ENCODE results near the gene LTF.
A peak's percentile ranks its signal among the peaks of the same experiment; 100 is the strongest.
"Not testable (repeated sequence)": the region's sequence is repeated elsewhere in the genome, so short reads cannot be mapped to it uniquely, and the experiment has no call there.

The LTF gene

GRCh38 chr3:46435081-46435726, 29.5 kb downstream of the LTF start:
- DNase-seq, result no peak

- DNase-seq, result no peak
Measured at GRCh38 chr3:46433841-46434240, 30.9 kb downstream of the LTF start.

GRCh38 chr3:46433118-46433517, 31.6 kb downstream of the LTF start:
- DNase-seq, result not testable (repeated sequence)

- DNase-seq, result not testable (repeated sequence)
Measured at GRCh38 chr3:46431905-46432304, 32.8 kb downstream of the LTF start.

- not testable (repeated sequence) for DNase-seq
Measured at GRCh38 chr3:46430879-46431278, 33.8 kb downstream of the LTF start.

- no peak for DNase-seq
Measured at GRCh38 chr3:46429671-46430070, 35.0 kb downstream of the LTF start.

GRCh38 chr3:46429250-46429649, 35.5 kb downstream of the LTF start:
- no peak for DNase-seq

GRCh38 chr3:46427916-46428833, 36.5 kb downstream of the LTF start:
- no peak for DNase-seq

- DNase-seq, result not testable (repeated sequence)
Measured at GRCh38 chr3:46427404-46427803, 37.3 kb downstream of the LTF start.

GRCh38 chr3:46426476-46426875, 38.2 kb downstream of the LTF start:
- not testable (repeated sequence) for DNase-seq

GRCh38 chr3:46423588-46423987, 41.1 kb downstream of the LTF start:
- peak; percentile 22 for DNase-seq

- no peak for DNase-seq
Measured at GRCh38 chr3:46422617-46423016, 42.1 kb downstream of the LTF start.

GRCh38 chr3:46420931-46421330, 43.8 kb downstream of the LTF start:
- DNase-seq, result no peak

GRCh38 chr3:46419816-46420215, 44.9 kb downstream of the LTF start:
- no peak for DNase-seq

GRCh38 chr3:46417841-46418611, 46.7 kb downstream of the LTF start:
- DNase-seq, result no peak

- no peak for DNase-seq
Measured at GRCh38 chr3:46416811-46417510, 47.7 kb downstream of the LTF start.

- DNase-seq, result no peak
Measured at GRCh38 chr3:46416125-46416810, 48.4 kb downstream of the LTF start.

GRCh38 chr3:46414739-46415138, 50.0 kb downstream of the LTF start:
- DNase-seq, result no peak

GRCh38 chr3:46413951-46414350, 50.8 kb downstream of the LTF start:
- no peak for DNase-seq

GRCh38 chr3:46412786-46413298, 51.9 kb downstream of the LTF start:
- no peak for DNase-seq

- DNase-seq, result no peak
Measured at GRCh38 chr3:46411271-46411670, 53.4 kb downstream of the LTF start.

- DNase-seq, result no peak
Measured at GRCh38 chr3:46410669-46411068, 54.0 kb downstream of the LTF start.
